ENCODE data around the gene OXCT1. TPM values are rescaled to one million over a fixed set of nuclear protein-coding genes. Genes with fewer than 3 reads are reported as not detected.

The OXCT1 gene
- total and polyA plus RNA-seq, 2 of the 8 experiments (the other 6 are each of a cell fraction or from before 2014, with no cell fraction given), result 10.1 to 28.2 TPM

DNA sequence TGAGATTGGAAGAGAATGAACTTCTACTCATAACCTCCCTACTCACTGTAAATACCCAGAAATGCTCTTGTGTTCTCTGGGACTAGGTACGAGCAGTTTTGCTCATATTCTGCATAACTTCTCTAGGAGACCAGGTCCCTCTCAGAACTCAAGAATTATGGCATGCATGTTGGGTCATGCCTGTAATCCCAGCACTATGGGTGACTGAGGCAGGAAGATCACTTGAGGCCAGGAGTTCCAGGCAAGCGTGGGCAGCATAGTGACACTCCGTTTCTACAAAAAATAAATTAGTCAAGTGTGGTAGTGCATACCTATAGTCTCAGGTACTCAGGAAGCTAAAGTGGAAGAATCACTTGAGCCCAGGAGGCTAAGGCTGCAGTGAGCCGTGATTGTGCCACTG lies 141.9 kb downstream of the OXCT1 start (continued):
- no peak for TF ChIP-seq RNF2 (IDR thresholded peaks at IDR 0.05; ENCODE audit: borderline replicate concordance, low read depth, low read length, missing control alignments, poor library complexity, severe bottlenecking)
- TF ChIP-seq POLR2A (IDR thresholded peaks at IDR 0.05; ENCODE audit: control extremely low read depth in 1 of 2, low read depth in 2 of 2, low read length in 2 of 2), result no peak
- TF ChIP-seq SAP30 (IDR thresholded peaks at IDR 0.05; ENCODE audit: insufficient read depth, insufficient replicate concordance, low read length), result no peak

Measured in H1 (cell line).